ENCODE results near the gene STK24.

Gene STK24

GRCh38 chr13:98557937-98558792 is 18.7 kb downstream of the STK24 start:
- H3K56ac ChIP-seq (ENCODE audit: low read length) = no peak overlapping the region
- H3K4me3 ChIP-seq (ENCODE audit: low read length) = no peak overlapping the region
- no peak overlapping the region for H3K23ac ChIP-seq (ENCODE audit: low read length)
- H3K4ac ChIP-seq (ENCODE audit: low read depth, low read length) = no peak overlapping the region
- no peaks in the 10 kb centered on the region for H3K27me3 ChIP-seq (ENCODE audit: insufficient read depth, low read length, poor library complexity)
- peaks cover 85% of the 10 kb centered on the region for H3K79me2 ChIP-seq (ENCODE audit: control insufficient read depth, insufficient read depth, low read length)
- no peak for DNase-seq
- no CpG with 5 or more reads among the region's 10 CpGs for WGBS (ENCODE audit: extremely low coverage, insufficient coverage, low lambda C conversion rate)
- no peak overlapping the region for H2BK15ac ChIP-seq (replicated peaks; ENCODE audit: low read depth)
- no peak overlapping the region for H3K18ac ChIP-seq (ENCODE audit: low read length)
- no peak overlapping the region for H2BK120ac ChIP-seq (ENCODE audit: low read depth, low read length)
- H3K79me1 ChIP-seq (ENCODE audit: low read length) = peaks cover 32% of the 10 kb centered on the region
- no peaks in the 10 kb centered on the region for H3K36me3 ChIP-seq (ENCODE audit: control insufficient read depth, insufficient read depth, low read length)
- H2BK5ac ChIP-seq (ENCODE audit: low read length) = no peak overlapping the region
- H3K4me2 ChIP-seq (ENCODE audit: low read length) = no peak overlapping the region
- peaks cover 1% of the 10 kb centered on the region for H3K4me1 ChIP-seq (ENCODE audit: control insufficient read depth, low read depth, low read length)
- no peak overlapping the region for H3K27ac ChIP-seq (ENCODE audit: low read depth, low read length)
- H4K5ac ChIP-seq (ENCODE audit: low read length) = no peak overlapping the region
- H4K8ac ChIP-seq (ENCODE audit: low read depth, low read length) = no peak overlapping the region
- H3K9ac ChIP-seq (ENCODE audit: low read length) = no peak overlapping the region
- no peak overlapping the region for H2AK5ac ChIP-seq (ENCODE audit: low read length)

- H3K4me2 ChIP-seq (ENCODE audit: low read length) = no peak overlapping the region
- H3K79me2 ChIP-seq (ENCODE audit: control insufficient read depth, insufficient read depth, low read length) = peaks cover 88% of the 10 kb centered on the region
- no peak overlapping the region for H3K56ac ChIP-seq (ENCODE audit: low read length)
- no CpG with 5 or more reads among the region's 10 CpGs for WGBS (ENCODE audit: extremely low coverage, insufficient coverage, low lambda C conversion rate)
- H2AK5ac ChIP-seq (ENCODE audit: low read length) = no peak overlapping the region
- H2BK5ac ChIP-seq (ENCODE audit: low read length) = no peak overlapping the region
- no peak overlapping the region for H4K8ac ChIP-seq (ENCODE audit: low read depth, low read length)
- no peak overlapping the region for H3K23ac ChIP-seq (ENCODE audit: low read length)
- no peak overlapping the region for H2BK120ac ChIP-seq (ENCODE audit: low read depth, low read length)
- no peak overlapping the region for H3K4ac ChIP-seq (ENCODE audit: low read depth, low read length)
- H3K4me3 ChIP-seq (ENCODE audit: low read length) = no peak overlapping the region
- peaks cover 1% of the 10 kb centered on the region for H3K4me1 ChIP-seq (ENCODE audit: control insufficient read depth, low read depth, low read length)
- no peaks in the 10 kb centered on the region for H3K36me3 ChIP-seq (ENCODE audit: control insufficient read depth, insufficient read depth, low read length)
- H3K27me3 ChIP-seq (ENCODE audit: insufficient read depth, low read length, poor library complexity) = no peaks in the 10 kb centered on the region
- H3K27ac ChIP-seq (ENCODE audit: low read depth, low read length) = no peak overlapping the region
- no peak overlapping the region for H3K9ac ChIP-seq (ENCODE audit: low read length)
- peaks cover 39% of the 10 kb centered on the region for H3K79me1 ChIP-seq (ENCODE audit: low read length)
- H3K18ac ChIP-seq (ENCODE audit: low read length) = no peak overlapping the region
- H2BK15ac ChIP-seq (replicated peaks; ENCODE audit: low read depth) = no peak overlapping the region
- DNase-seq = peak; percentile 32
- no peak overlapping the region for H4K5ac ChIP-seq (ENCODE audit: low read length)
Measured at GRCh38 chr13:98556968-98557631, 19.8 kb downstream of the STK24 start.

- no peak overlapping the region for H3K56ac ChIP-seq (ENCODE audit: low read length)
- H2BK120ac ChIP-seq (ENCODE audit: low read depth, low read length) = no peak overlapping the region
- no peak overlapping the region for H3K4me3 ChIP-seq (ENCODE audit: low read length)
- no peak for DNase-seq
- no peaks in the 10 kb centered on the region for H3K27me3 ChIP-seq (ENCODE audit: insufficient read depth, low read length, poor library complexity)
- no peaks in the 10 kb centered on the region for H3K36me3 ChIP-seq (ENCODE audit: control insufficient read depth, insufficient read depth, low read length)
- H3K18ac ChIP-seq (ENCODE audit: low read length) = no peak overlapping the region
- H3K4ac ChIP-seq (ENCODE audit: low read depth, low read length) = no peak overlapping the region
- no peak overlapping the region for H4K8ac ChIP-seq (ENCODE audit: low read depth, low read length)
- peaks cover 1% of the 10 kb centered on the region for H3K4me1 ChIP-seq (ENCODE audit: control insufficient read depth, low read depth, low read length)
- H2BK15ac ChIP-seq (replicated peaks; ENCODE audit: low read depth) = no peak overlapping the region
- no peak overlapping the region for H3K9ac ChIP-seq (ENCODE audit: low read length)
- no peak overlapping the region for H3K27ac ChIP-seq (ENCODE audit: low read depth, low read length)
- H3K4me2 ChIP-seq (ENCODE audit: low read length) = no peak overlapping the region
- peaks cover 86% of the 10 kb centered on the region for H3K79me2 ChIP-seq (ENCODE audit: control insufficient read depth, insufficient read depth, low read length)
- H2BK5ac ChIP-seq (ENCODE audit: low read length) = no peak overlapping the region
- H2AK5ac ChIP-seq (ENCODE audit: low read length) = no peak overlapping the region
- no CpG with 5 or more reads among the region's 8 CpGs for WGBS (ENCODE audit: extremely low coverage, insufficient coverage, low lambda C conversion rate)
- peak overlapping the region; percentile 66 for H3K23ac ChIP-seq (ENCODE audit: low read length)
- peaks cover 44% of the 10 kb centered on the region for H3K79me1 ChIP-seq (ENCODE audit: low read length)
- H4K5ac ChIP-seq (ENCODE audit: low read length) = no peak overlapping the region
Measured at GRCh38 chr13:98556142-98556816, 20.6 kb downstream of the STK24 start.

GRCh38 chr13:98549728-98550317 is 27.1 kb downstream of the STK24 start:
- WGBS (ENCODE audit: extremely low coverage, insufficient coverage, low lambda C conversion rate) = no CpG with 5 or more reads among the region's 3 CpGs
- no peak overlapping the region for H3K4ac ChIP-seq (ENCODE audit: low read depth, low read length)
- H3K79me2 ChIP-seq (ENCODE audit: control insufficient read depth, insufficient read depth, low read length) = peaks cover 76% of the 10 kb centered on the region
- no peak overlapping the region for H2BK15ac ChIP-seq (replicated peaks; ENCODE audit: low read depth)
- H3K56ac ChIP-seq (ENCODE audit: low read length) = no peak overlapping the region
- peaks cover 1% of the 10 kb centered on the region for H3K4me1 ChIP-seq (ENCODE audit: control insufficient read depth, low read depth, low read length)
- H3K27ac ChIP-seq (ENCODE audit: low read depth, low read length) = no peak overlapping the region
- H3K4me3 ChIP-seq (ENCODE audit: low read length) = no peak overlapping the region
- H2BK5ac ChIP-seq (ENCODE audit: low read length) = no peak overlapping the region
- peaks cover 40% of the 10 kb centered on the region for H3K79me1 ChIP-seq (ENCODE audit: low read length)
- H4K8ac ChIP-seq (ENCODE audit: low read depth, low read length) = no peak overlapping the region
- no peak overlapping the region for H3K9ac ChIP-seq (ENCODE audit: low read length)
- no peaks in the 10 kb centered on the region for H3K36me3 ChIP-seq (ENCODE audit: control insufficient read depth, insufficient read depth, low read length)
- no peak overlapping the region for H2BK120ac ChIP-seq (ENCODE audit: low read depth, low read length)
- no peak overlapping the region for H3K23ac ChIP-seq (ENCODE audit: low read length)
- no peak overlapping the region for H4K5ac ChIP-seq (ENCODE audit: low read length)
- no peak overlapping the region for H2AK5ac ChIP-seq (ENCODE audit: low read length)
- no peaks in the 10 kb centered on the region for H3K27me3 ChIP-seq (ENCODE audit: insufficient read depth, low read length, poor library complexity)
- no peak overlapping the region for H3K18ac ChIP-seq (ENCODE audit: low read length)
- no peak overlapping the region for H3K4me2 ChIP-seq (ENCODE audit: low read length)
- no peak for DNase-seq

- Histone ChIP-seq H3K18ac (ENCODE audit: low read length) (no peak overlapping the region), H3K9ac (ENCODE audit: low read length) (no peak overlapping the region), H2BK15ac (replicated peaks; ENCODE audit: low read depth) (no peak overlapping the region), H3K79me2 (ENCODE audit: control insufficient read depth, insufficient read depth, low read length) (peaks cover 77% of the 10 kb centered on the region), H3K27me3 (ENCODE audit: insufficient read depth, low read length, poor library complexity) (no peaks in the 10 kb centered on the region), H3K79me1 (ENCODE audit: low read length) (peaks cover 42% of the 10 kb centered on the region), H3K4me3 (ENCODE audit: low read length) (no peak overlapping the region), H4K8ac (ENCODE audit: low read depth, low read length) (no peak overlapping the region), H3K4ac (ENCODE audit: low read depth, low read length) (no peak overlapping the region), H3K27ac (ENCODE audit: low read depth, low read length) (no peak overlapping the region), H3K4me2 (ENCODE audit: low read length) (no peak overlapping the region), H2AK5ac (ENCODE audit: low read length) (no peak overlapping the region), H2BK120ac (ENCODE audit: low read depth, low read length) (no peak overlapping the region), H2BK5ac (ENCODE audit: low read length) (no peak overlapping the region), H3K4me1 (ENCODE audit: control insufficient read depth, low read depth, low read length) (peaks cover 4% of the 10 kb centered on the region), H3K23ac (ENCODE audit: low read length) (no peak overlapping the region), H3K36me3 (ENCODE audit: control insufficient read depth, insufficient read depth, low read length) (no peaks in the 10 kb centered on the region), H4K5ac (ENCODE audit: low read length) (no peak overlapping the region), H3K56ac (ENCODE audit: low read length) (no peak overlapping the region)
- WGBS (ENCODE audit: extremely low coverage, insufficient coverage, low lambda C conversion rate) = no CpG with 5 or more reads among the region's 7 CpGs
- no peak for DNase-seq
Measured at GRCh38 chr13:98549006-98549727, 27.7 kb downstream of the STK24 start.
